SJCRH30 (cell line): ENCODE results near the gene KLHL40. TPM values are rescaled to one million over a fixed set of nuclear protein-coding genes. Genes with fewer than 3 reads are reported as not detected.

Source experiments
- DNase-seq, 2 experiments: peaks; one replicate each; pipeline ENCODE4 v3.0.0-alpha.2; 2015 to 2020
- H3K27ac ChIP-seq: fragments of 250-450 bp; sonication (Bioruptor Pico); 2 replicates; pipeline ENCODE4 v1.5.1; 2020; ENCODE audit warnings: mild to moderate bottlenecking, moderate library complexity
- H3K27me3 ChIP-seq: fragments of 250-450 bp; sonication (Bioruptor Pico); 2 replicates; pipeline ENCODE4 v1.5.1; 2020; ENCODE audit warnings: mild to moderate bottlenecking, moderate library complexity
- H3K36me3 ChIP-seq: fragments of 250-450 bp; sonication (Bioruptor Pico); 2 replicates; pipeline ENCODE4 v1.5.1; 2020; ENCODE audit warnings: mild to moderate bottlenecking, moderate library complexity
- H3K4me1 ChIP-seq: fragments of 250-450 bp; sonication (Bioruptor Pico); 2 replicates; pipeline ENCODE4 v1.5.1; 2020; ENCODE audit warnings: mild to moderate bottlenecking, moderate library complexity
- H3K4me3 ChIP-seq: fragments of 250-450 bp; sonication (Bioruptor Pico); 2 replicates; pipeline ENCODE4 v1.5.1; 2020; ENCODE audit warnings: mild to moderate bottlenecking, moderate library complexity
- H3K9me3 ChIP-seq: fragments of 250-450 bp; sonication (Bioruptor Pico); replicated peaks from 2 replicates; pipeline ENCODE4 v1.5.1; 2020; ENCODE audit warnings: mild to moderate bottlenecking, moderate library complexity
- total RNA-seq: library from RNA; depleted of rRNA; stranded (reverse); fragments of >200 nt; shearing (Covaris generic); gene quantifications from 2 replicates; pipeline ENCODE4 v1.2.3, GENCODE V29; 2014; rRNA removed

Gene KLHL40
- total RNA-seq, 1 experiment from 2014 or later, result 0.59 TPM

GRCh38 chr3:42735615-42736014 is 50.3 kb downstream of the KLHL40 start:
- H3K27ac ChIP-seq, result no peak overlapping the region
- H3K9me3 ChIP-seq, result no peaks in the 10 kb centered on the region
- H3K36me3 ChIP-seq, result no peaks in the 10 kb centered on the region
- DNase-seq, result no peak
- no peak overlapping the region for H3K4me3 ChIP-seq
- H3K27me3 ChIP-seq, result no peaks in the 10 kb centered on the region
- no peaks in the 10 kb centered on the region; the same call in 1 of the 2 replicates for H3K4me1 ChIP-seq

- Histone ChIP-seq H3K36me3 (no peaks in the 10 kb centered on the region), H3K27me3 (no peaks in the 10 kb centered on the region), H3K4me1 (no peaks in the 10 kb centered on the region; the same call in 1 of the 2 replicates), H3K27ac (no peak overlapping the region), H3K4me3 (no peak overlapping the region), H3K9me3 (no peaks in the 10 kb centered on the region)
- DNase-seq, result no peak
Measured at GRCh38 chr3:42736081-42736480, 50.7 kb downstream of the KLHL40 start.

GRCh38 chr3:42736531-42736930 is 51.2 kb downstream of the KLHL40 start:
- no peaks in the 10 kb centered on the region; the same call in 1 of the 2 replicates for H3K4me1 ChIP-seq
- no peak overlapping the region for H3K4me3 ChIP-seq
- no peaks in the 10 kb centered on the region for H3K27me3 ChIP-seq
- H3K27ac ChIP-seq, result no peak overlapping the region
- H3K36me3 ChIP-seq, result no peaks in the 10 kb centered on the region
- H3K9me3 ChIP-seq, result no peaks in the 10 kb centered on the region
- DNase-seq, result no peak

- Histone ChIP-seq H3K4me1 (no peaks in the 10 kb centered on the region), H3K27me3 (no peaks in the 10 kb centered on the region), H3K9me3 (no peaks in the 10 kb centered on the region), H3K4me3 (no peak overlapping the region), H3K27ac (no peak overlapping the region), H3K36me3 (no peaks in the 10 kb centered on the region)
- peak; percentile 16 to 25 for DNase-seq
Measured at GRCh38 chr3:42739401-42740158, 54.2 kb downstream of the KLHL40 start.

- Histone ChIP-seq H3K4me1 (peaks cover 8% of the 10 kb centered on the region; the same call in 1 of the 2 replicates), H3K27me3 (no peaks in the 10 kb centered on the region)
- no peak for DNase-seq
Measured at GRCh38 chr3:42741796-42742195, 56.5 kb downstream of the KLHL40 start.

More at GRCh38 chr3:42741796-42742195, 56.5 kb downstream of the KLHL40 start:
- Histone ChIP-seq H3K9me3 (no peaks in the 10 kb centered on the region), H3K4me3 (no peak overlapping the region), H3K27ac (no peak overlapping the region), H3K36me3 (no peaks in the 10 kb centered on the region)

Other genes with a start within 250 kb of the KLHL40 start
- not detected in 2 replicates for gene VIPR1, start 182.9 kb upstream of the KLHL40 start, total RNA-seq
- gene SEC22C, start 103.6 kb upstream of the KLHL40 start, total RNA-seq, result 24.8 and 27.2 TPM in 2 replicates
- gene SS18L2, start 94.7 kb upstream of the KLHL40 start, total RNA-seq, result 36.6 and 38.5 TPM in 2 replicates
- gene NKTR, start 84.9 kb upstream of the KLHL40 start, total RNA-seq, result 25.9 and 40.6 TPM in 2 replicates
- gene ZBTB47, start 31.8 kb upstream of the KLHL40 start, total RNA-seq, result 3.5 and 4.0 TPM in 2 replicates
- not detected in 2 replicates for gene HHATL, start 17.3 kb downstream of the KLHL40 start, total RNA-seq
- gene CCDC13, start 87.7 kb downstream of the KLHL40 start, total RNA-seq, result 0.33 and 0.34 TPM in 2 replicates
- 155 and 171 TPM in 2 replicates for gene HIGD1A, start 119.0 kb downstream of the KLHL40 start, total RNA-seq
- gene ACKR2, start 123.9 kb downstream of the KLHL40 start, total RNA-seq, result not detected in 2 replicates
- not detected in 2 replicates for gene CYP8B1, start 190.3 kb downstream of the KLHL40 start, total RNA-seq
- not detected in 2 replicates for gene ZNF662, start 220.6 kb downstream of the KLHL40 start, total RNA-seq